ENCODE measurements around the gene C8A.

DNA sequence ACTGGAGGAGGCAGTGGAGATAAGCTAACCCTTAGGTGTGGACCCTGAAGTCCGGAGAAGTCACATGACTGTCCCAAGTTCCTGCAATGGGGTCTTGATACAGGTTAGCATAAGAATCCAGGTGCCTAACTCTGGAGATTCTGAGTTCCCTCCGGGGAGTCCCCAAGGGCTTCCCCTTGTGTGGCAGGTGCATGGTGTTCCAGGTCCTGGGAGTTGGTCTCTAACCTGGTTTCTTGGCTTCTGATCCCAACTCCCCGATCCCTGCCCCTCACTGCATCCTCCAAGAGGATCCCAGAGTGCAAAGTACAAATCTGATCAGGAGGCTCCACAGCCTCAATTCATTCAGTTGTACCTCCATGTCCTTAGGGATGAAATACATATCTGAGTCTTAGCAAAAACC, 9.3 kb upstream of the C8A start:
- TF ChIP-seq SUZ12 (IDR thresholded peaks at IDR 0.05; ENCODE audit: low read length) (no peak), POLR2AphosphoS5 (IDR thresholded peaks at IDR 0.05; ENCODE audit: low read depth, low read length) (no peak), HDAC2 (IDR thresholded peaks at IDR 0.05; ENCODE audit: borderline replicate concordance in 1 of 2, low read depth in 2 of 2, low read length in 2 of 2) (no peak), RAD21 (IDR thresholded peaks at IDR 0.05 in 1 of 2, conservative IDR thresholded peaks at IDR 0.05 in 1 of 2; ENCODE audit: low read depth in 2 of 2, low read length in 2 of 2) (no peak), GABPA (IDR thresholded peaks at IDR 0.05; ENCODE audit: borderline replicate concordance, insufficient read depth, low read length) (no peak), MAFK (IDR thresholded peaks at IDR 0.05; ENCODE audit: low read depth, low read length) (no peak), EZH2 (IDR thresholded peaks at IDR 0.05; ENCODE audit: low read depth, low read length, severe bottlenecking) (no peak), SP4 (IDR thresholded peaks at IDR 0.05; ENCODE audit: low read length) (no peak), SIN3A (conservative IDR thresholded peaks at IDR 0.05 in 1 of 2, IDR thresholded peaks at IDR 0.05 in 1 of 2; ENCODE audit: low read depth in 1 of 2, low read length in 2 of 2) (no peak), TBP (IDR thresholded peaks at IDR 0.05; ENCODE audit: low read depth, low read length) (no peak), TEAD4 (IDR thresholded peaks at IDR 0.05; ENCODE audit: low read depth, low read length) (no peak)
- TF ChIP-seq, protein P1, sequence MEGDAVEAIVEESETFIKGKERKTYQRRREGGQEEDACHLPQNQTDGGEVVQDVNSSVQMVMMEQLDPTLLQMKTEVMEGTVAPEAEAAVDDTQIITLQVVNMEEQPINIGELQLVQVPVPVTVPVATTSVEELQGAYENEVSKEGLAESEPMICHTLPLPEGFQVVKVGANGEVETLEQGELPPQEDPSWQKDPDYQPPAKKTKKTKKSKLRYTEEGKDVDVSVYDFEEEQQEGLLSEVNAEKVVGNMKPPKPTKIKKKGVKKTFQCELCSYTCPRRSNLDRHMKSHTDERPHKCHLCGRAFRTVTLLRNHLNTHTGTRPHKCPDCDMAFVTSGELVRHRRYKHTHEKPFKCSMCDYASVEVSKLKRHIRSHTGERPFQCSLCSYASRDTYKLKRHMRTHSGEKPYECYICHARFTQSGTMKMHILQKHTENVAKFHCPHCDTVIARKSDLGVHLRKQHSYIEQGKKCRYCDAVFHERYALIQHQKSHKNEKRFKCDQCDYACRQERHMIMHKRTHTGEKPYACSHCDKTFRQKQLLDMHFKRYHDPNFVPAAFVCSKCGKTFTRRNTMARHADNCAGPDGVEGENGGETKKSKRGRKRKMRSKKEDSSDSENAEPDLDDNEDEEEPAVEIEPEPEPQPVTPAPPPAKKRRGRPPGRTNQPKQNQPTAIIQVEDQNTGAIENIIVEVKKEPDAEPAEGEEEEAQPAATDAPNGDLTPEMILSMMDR (IDR thresholded peaks at IDR 0.05; ENCODE audit: control extremely low read depth in 1 of 3, insufficient read depth in 1 of 3, low read depth in 1 of 3, low read length in 3 of 3) = no peak
- TF ChIP-seq, protein P2, sequence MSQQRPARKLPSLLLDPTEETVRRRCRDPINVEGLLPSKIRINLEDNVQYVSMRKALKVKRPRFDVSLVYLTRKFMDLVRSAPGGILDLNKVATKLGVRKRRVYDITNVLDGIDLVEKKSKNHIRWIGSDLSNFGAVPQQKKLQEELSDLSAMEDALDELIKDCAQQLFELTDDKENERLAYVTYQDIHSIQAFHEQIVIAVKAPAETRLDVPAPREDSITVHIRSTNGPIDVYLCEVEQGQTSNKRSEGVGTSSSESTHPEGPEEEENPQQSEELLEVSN (IDR thresholded peaks at IDR 0.05) = no peak

Data from H1 (cell line).